Activated naive CD4-positive, alpha-beta T cell treated with anti-CD3 and anti-CD28 coated beads for 36 hours (primary cell): ENCODE data around the gene WDCP. TPM values are rescaled to one million over a fixed set of nuclear protein-coding genes. Genes with fewer than 3 reads are reported as not detected.

ENCODE experiments used
- CTCF ChIA-PET: fragments of 350-600 bp; sonication (Branson Sonifier 250); formaldehyde crosslinking; loops from one replicate; lab custom pipeline; 2021; ENCODE audit warnings: antibody characterized with exemption; lab: Charles Lee
- DNase-seq: peaks from one replicate; pipeline ENCODE4 v3.0.0-alpha.2; 2020
- H3K27ac Mint-ChIP-seq: one replicate; pipeline ENCODE4 v1.8.0; 2021; ENCODE audit warnings: mild to moderate bottlenecking, mixed read lengths
- H3K27me3 Mint-ChIP-seq: one replicate; pipeline ENCODE4 v1.8.0; 2021; ENCODE audit warnings: low read depth, mixed read lengths
- H3K36me3 Mint-ChIP-seq: one replicate; pipeline ENCODE4 v1.8.0; 2021; ENCODE audit warnings: low read depth, mixed read lengths
- H3K4me1 Mint-ChIP-seq: one replicate; pipeline ENCODE4 v1.8.0; 2021; ENCODE audit warnings: low read depth, mixed read lengths
- H3K4me3 Mint-ChIP-seq: one replicate; pipeline ENCODE4 v1.8.0; 2021; ENCODE audit warnings: mild to moderate bottlenecking, moderate library complexity, mixed read lengths
- H3K9me3 Mint-ChIP-seq: one replicate; pipeline ENCODE4 v1.8.0; 2021; ENCODE audit warnings: mixed read lengths
- intact Hi-C: fragments of 100-400 bp; cut with micrococcal nuclease; formaldehyde crosslinking; loops from one replicate; pipeline ENCODE4 v1.15.1; 2023
- total RNA-seq, 2 experiments: library from RNA; stranded (reverse); gene quantifications; one replicate each; pipeline ENCODE4 v1.2.3, GENCODE V29; 2021

WDCP gene
- total RNA-seq, 2 experiments from 2014 or later: 17.6 to 21.1 TPM

GRCh38 chr2:24082787-24083566, 35.8 kb upstream of the WDCP start:
- Mint-ChIP-seq H3K27ac (no peak overlapping the region), H3K4me3 (peak overlapping the region; percentile 85), H3K4me1 (peaks cover 8% of the 10 kb centered on the region), H3K36me3 (no peaks in the 10 kb centered on the region), H3K9me3 (no peaks in the 10 kb centered on the region), H3K27me3 (no peaks in the 10 kb centered on the region)
- no peak for DNase-seq
- intact Hi-C loops: no loop called here
- CTCF ChIA-PET: interaction anchor here (0.6 to 3.7 kb wide), 12 partner anchors 9 to 303 kb away, joined by 3 to 59 read pairs (median 4); partner anchors contain the start of genes ATAD2B and WDCP

GRCh38 chr2:24080701-24081100, 33.5 kb upstream of the WDCP start:
- H3K36me3 Mint-ChIP-seq: no peaks in the 10 kb centered on the region
- peaks cover 15% of the 10 kb centered on the region for H3K4me1 Mint-ChIP-seq
- intact Hi-C loops: no loop called here
- no peak overlapping the region for H3K27ac Mint-ChIP-seq
- no peak for DNase-seq
- no peaks in the 10 kb centered on the region for H3K9me3 Mint-ChIP-seq
- no peaks in the 10 kb centered on the region for H3K27me3 Mint-ChIP-seq
- H3K4me3 Mint-ChIP-seq: no peak overlapping the region
- CTCF ChIA-PET: interaction anchor here (0.9 kb wide), 1 partner anchor 154 kb away, joined by 4 read pairs; the partner anchor contains the start of gene ATAD2B

GRCh38 chr2:24077879-24078278, 30.7 kb upstream of the WDCP start:
- Mint-ChIP-seq H3K27me3 (no peaks in the 10 kb centered on the region), H3K36me3 (peaks cover 5% of the 10 kb centered on the region), H3K4me3 (peak overlapping the region; percentile 97), H3K27ac (no peak overlapping the region), H3K4me1 (peaks cover 28% of the 10 kb centered on the region), H3K9me3 (no peaks in the 10 kb centered on the region)
- CTCF ChIA-PET: interaction anchor here (0.7 to 2.2 kb wide), 2 partner anchors 106 to 151 kb away, joined by 3 to 10 read pairs; partner anchors contain the start of gene ATAD2B
- intact Hi-C loops: loop anchor here (2.0 to 5.0 kb wide), 4 partner anchors 253 to 964 kb away; partner anchors contain the start of genes EFR3B and ITSN2
- no peak for DNase-seq

- intact Hi-C loops: loop anchor here (2.0 to 5.0 kb wide), 4 partner anchors 253 to 965 kb away; partner anchors contain the start of genes EFR3B and ITSN2
- Mint-ChIP-seq H3K4me1 (peaks cover 31% of the 10 kb centered on the region), H3K36me3 (peaks cover 5% of the 10 kb centered on the region), H3K4me3 (peak overlapping the region; percentile 97), H3K27me3 (no peaks in the 10 kb centered on the region), H3K27ac (no peak overlapping the region), H3K9me3 (no peaks in the 10 kb centered on the region)
- CTCF ChIA-PET: interaction anchor here (1.1 to 2.2 kb wide), 2 partner anchors 150 to 253 kb away, joined by 3 to 10 read pairs; partner anchors contain the start of gene ATAD2B
- no peak for DNase-seq
Measured at GRCh38 chr2:24077535-24077877, 30.3 kb upstream of the WDCP start.

- intact Hi-C loops: loop anchor here (1.0 to 5.0 kb wide), 13 partner anchors 7 to 965 kb away; partner anchors contain the start of genes ATAD2B, CENPO, EFR3B and FAM228B
- no peak for DNase-seq
- H3K4me3 Mint-ChIP-seq: peak overlapping the region; percentile 97
- H3K9me3 Mint-ChIP-seq: no peaks in the 10 kb centered on the region
- peaks cover 31% of the 10 kb centered on the region for H3K4me1 Mint-ChIP-seq
- H3K27ac Mint-ChIP-seq: no peak overlapping the region
- CTCF ChIA-PET: interaction anchor here (0.5 to 2.2 kb wide), 5 partner anchors 8 to 252 kb away, joined by 3 to 10 read pairs (median 4); partner anchors contain the start of genes ATAD2B and TP53I3
- H3K36me3 Mint-ChIP-seq: peaks cover 5% of the 10 kb centered on the region
- H3K27me3 Mint-ChIP-seq: no peaks in the 10 kb centered on the region
Measured at GRCh38 chr2:24076849-24077534, 29.8 kb upstream of the WDCP start.

GRCh38 chr2:24075915-24076848, 29.0 kb upstream of the WDCP start, which contains the start of gene SF3B6:
Gene SF3B6, minus strand, starts transcription at chr2:24076326. Its CDS starts 97 bp downstream, at chr2:24076229.
- Mint-ChIP-seq H3K36me3 (peaks cover 5% of the 10 kb centered on the region), H3K9me3 (no peaks in the 10 kb centered on the region), H3K4me1 (peaks cover 36% of the 10 kb centered on the region), H3K27ac (peak within 1 kb of the TSS; percentile 93), H3K4me3 (peak within 1 kb of the TSS; percentile 97), H3K27me3 (no peaks in the 10 kb centered on the region)
- peak; percentile 100 for DNase-seq
- CTCF ChIA-PET: interaction anchor here (0.5 to 2.2 kb wide), 9 partner anchors 9 to 251 kb away, joined by 3 to 10 read pairs (median 4); partner anchors contain the start of genes ATAD2B, TP53I3 and WDCP
- intact Hi-C loops: loop anchor here (1.0 to 5.0 kb wide), 13 partner anchors 8 to 966 kb away; partner anchors contain the start of genes ATAD2B, CENPO, EFR3B and FAM228B

GRCh38 chr2:24075259-24075658, 28.1 kb upstream of the WDCP start:
- CTCF ChIA-PET: interaction anchor here (0.6 to 1.1 kb wide), 2 partner anchors 28 to 248 kb away, joined by 4 read pairs; partner anchors contain the start of gene WDCP
- peaks cover 36% of the 10 kb centered on the region for H3K4me1 Mint-ChIP-seq
- H3K9me3 Mint-ChIP-seq: no peaks in the 10 kb centered on the region
- DNase-seq: no peak
- intact Hi-C loops: loop anchor here (5.0 kb wide), 2 partner anchors 502 to 967 kb away; partner anchors contain the start of gene EFR3B
- H3K27ac Mint-ChIP-seq: peak overlapping the region; percentile 93
- H3K36me3 Mint-ChIP-seq: peaks cover 5% of the 10 kb centered on the region
- H3K27me3 Mint-ChIP-seq: no peaks in the 10 kb centered on the region
- H3K4me3 Mint-ChIP-seq: peak overlapping the region; percentile 97

- Mint-ChIP-seq H3K27ac (peak overlapping the region; percentile 28), H3K36me3 (peaks cover 7% of the 10 kb centered on the region), H3K9me3 (no peaks in the 10 kb centered on the region), H3K4me1 (peaks cover 36% of the 10 kb centered on the region), H3K27me3 (no peaks in the 10 kb centered on the region), H3K4me3 (no peak overlapping the region)
- intact Hi-C loops: no loop called here
- CTCF ChIA-PET: interaction anchor here (0.7 to 1.3 kb wide), 2 partner anchors 10 to 11 kb away, joined by 4 read pairs; partner anchors contain the start of gene TP53I3
- DNase-seq: no peak
Measured at GRCh38 chr2:24073816-24074215, 26.6 kb upstream of the WDCP start.

- H3K27me3 Mint-ChIP-seq: no peaks in the 10 kb centered on the region
- intact Hi-C loops: no loop called here
Measured at GRCh38 chr2:24072259-24072658, 25.1 kb upstream of the WDCP start.

GRCh38 chr2:24065341-24065740, 18.1 kb upstream of the WDCP start:
- peaks cover 6% of the 10 kb centered on the region for H3K36me3 Mint-ChIP-seq
- no peak overlapping the region for H3K4me3 Mint-ChIP-seq
- CTCF ChIA-PET: interaction anchor here (1.2 to 1.7 kb wide), 2 partner anchors 19 to 241 kb away, joined by 6 read pairs; partner anchors contain the start of gene TP53I3
- peaks cover 11% of the 10 kb centered on the region for H3K4me1 Mint-ChIP-seq
- H3K27ac Mint-ChIP-seq: no peak overlapping the region
- DNase-seq: no peak
- H3K27me3 Mint-ChIP-seq: no peaks in the 10 kb centered on the region
- H3K9me3 Mint-ChIP-seq: no peaks in the 10 kb centered on the region
- intact Hi-C loops: loop anchor here (1.0 kb wide), 1 partner anchor 18 kb away; the partner anchor contains the start of gene WDCP

More at GRCh38 chr2:24072259-24072658, 25.1 kb upstream of the WDCP start:
- H3K4me3 Mint-ChIP-seq: no peak overlapping the region
- H3K9me3 Mint-ChIP-seq: no peaks in the 10 kb centered on the region
- DNase-seq: no peak
- H3K4me1 Mint-ChIP-seq: peaks cover 30% of the 10 kb centered on the region
- no peak overlapping the region for H3K27ac Mint-ChIP-seq
- CTCF ChIA-PET: interaction anchor here (0.6 to 1.4 kb wide), 2 partner anchors 12 to 19 kb away, joined by 3 read pairs; no protein-coding TSS in a partner anchor
- peaks cover 10% of the 10 kb centered on the region for H3K36me3 Mint-ChIP-seq
